AG04450 (cell line): ENCODE data around the gene DZIP3. TPM values are rescaled to one million over a fixed set of nuclear protein-coding genes. Genes with fewer than 3 reads are reported as not detected.
A peak's percentile ranks its signal among the peaks of the same experiment; 100 is the strongest.

Experiments used
- CTCF ChIA-PET: fragments of 300-600, 350-600 bp; formaldehyde crosslinking; extraction: SDS; loops from one replicate; lab custom pipeline; 2022; ENCODE audit warnings: antibody characterized with exemption, inconsistent platforms; lab: Charles Lee
- POLR2A ChIA-PET: fragments of 350-600 bp; formaldehyde crosslinking; extraction: SDS; loops from one replicate; lab custom pipeline; 2021; ENCODE audit warnings: antibody characterized with exemption, inconsistent platforms; lab: Yijun Ruan, JAX
- DNase-seq: peaks from one replicate; pipeline ENCODE4 v3.0.0-alpha.2; 2011; ENCODE audit warnings: low read depth, low spot score
- H3K27ac ChIP-seq: one replicate; pipeline ENCODE4 v1.5.1; 2012; ENCODE audit warnings: low read depth, low read length, control low read depth
- H3K27me3 ChIP-seq: one replicate; pipeline ENCODE4 v1.6.0; 2012; ENCODE audit warnings: low read length; ENCODE audit not compliant: control insufficient read depth, insufficient read depth
- H3K4me3 ChIP-seq: 2 replicates; pipeline ENCODE4 v1.5.1; 2011; ENCODE audit warnings: mild to moderate bottlenecking, low read depth, low read length, control low read depth
- H3K9me3 ChIP-seq: 2 replicates; pipeline ENCODE4 v1.5.1; 2012; ENCODE audit warnings: low read length; ENCODE audit not compliant: control insufficient read depth, insufficient read depth
- CTCF ChIP-seq: IDR thresholded peaks from 2 replicates; pipeline ENCODE4 v1.5.1; 2011; ENCODE audit warnings: low read depth, low read length, control low read depth, inconsistent platforms
- polyA plus RNA-seq: library from polyadenylated mRNA; depleted of rRNA; stranded (reverse); fragments of >200 nt; gene quantifications from 2 replicates; pipeline ENCODE4 v1.2.3, GENCODE V29; 2011

DZIP3 gene
- polyA plus RNA-seq, 1 experiment, result 17.8 TPM

GRCh38 chr3:108590460-108590859, 938 bp downstream of the DZIP3 start:
- H3K4me3 ChIP-seq, result peak overlapping the region; percentile 93
- DNase-seq, result no peak
- no peaks in the 10 kb centered on the region for H3K27me3 ChIP-seq
- no peak overlapping the region for H3K27ac ChIP-seq
- ChIA-PET CTCF (interaction anchor here (1.0 to 2.4 kb wide), 3 partner anchors 72 to 325 kb away, joined by 3 to 8 read pairs (median 7); no protein-coding TSS in a partner anchor), POLR2A (no interaction called here)
- no peaks in the 10 kb centered on the region; the same call in 1 of the 2 replicates for H3K9me3 ChIP-seq
- no peak for TF ChIP-seq CTCF

- ChIA-PET CTCF (no interaction called here), POLR2A (no interaction called here)
- no peak for DNase-seq
- Histone ChIP-seq H3K9me3 (no peaks in the 10 kb centered on the region), H3K27ac (no peak overlapping the region), H3K4me3 (no peak overlapping the region), H3K27me3 (no peaks in the 10 kb centered on the region)
- no peak for TF ChIP-seq CTCF
Observed at GRCh38 chr3:108595321-108595720, 5.8 kb downstream of the DZIP3 start.

GRCh38 chr3:108598375-108598774, 8.9 kb downstream of the DZIP3 start:
- H3K27me3 ChIP-seq, result no peaks in the 10 kb centered on the region
- DNase-seq, result no peak
- POLR2A ChIA-PET, result no interaction called here
- CTCF ChIA-PET, result interaction anchor here (0.9 to 1.4 kb wide), 2 partner anchors 64 to 120 kb away, joined by 3 to 4 read pairs; no protein-coding TSS in a partner anchor
- H3K9me3 ChIP-seq, result no peaks in the 10 kb centered on the region
- no peak for TF ChIP-seq CTCF
- H3K4me3 ChIP-seq, result no peak overlapping the region
- no peak overlapping the region for H3K27ac ChIP-seq

- Histone ChIP-seq H3K9me3 (no peaks in the 10 kb centered on the region), H3K27ac (no peak overlapping the region), H3K27me3 (no peaks in the 10 kb centered on the region), H3K4me3 (no peak overlapping the region)
- ChIA-PET POLR2A (no interaction called here), CTCF (no interaction called here)
- no peak for TF ChIP-seq CTCF
- no peak for DNase-seq
Observed at GRCh38 chr3:108599677-108600409, 10.3 kb downstream of the DZIP3 start.

- ChIA-PET POLR2A (interaction anchor here (1.2 kb wide), 1 partner anchor 13 kb away, joined by 7 read pairs; the partner anchor contains the start of genes CIP2A and DZIP3), CTCF (interaction anchor here (0.6 to 1.5 kb wide), 5 partner anchors 50 to 313 kb away, joined by 3 to 4 read pairs (median 3); no protein-coding TSS in a partner anchor)
- Histone ChIP-seq H3K27me3 (no peaks in the 10 kb centered on the region), H3K9me3 (no peaks in the 10 kb centered on the region), H3K4me3 (no peak overlapping the region), H3K27ac (no peak overlapping the region)
- TF ChIP-seq CTCF, result no peak
- DNase-seq, result no peak
Observed at GRCh38 chr3:108602249-108602934, 12.9 kb downstream of the DZIP3 start.
